ENCODE measurements around the gene NELL1. TPM values are rescaled to one million over a fixed set of nuclear protein-coding genes. Genes with fewer than 3 reads are reported as not detected.

Gene NELL1
- total and polyA plus RNA-seq, 2 experiments from 2014 or later, result 2.1 to 7.7 TPM

- Histone ChIP-seq H3K36me3 (no peaks in the 10 kb centered on the region), H3K4me1 (ENCODE audit: low read depth) (no peaks in the 10 kb centered on the region), H3K27ac (no peak overlapping the region), H3K27me3 (no peaks in the 10 kb centered on the region), H3K4me3 (no peak overlapping the region), H3K9me3 (ENCODE audit: low read depth) (no peaks in the 10 kb centered on the region)
- TF ChIP-seq, protein P1, sequence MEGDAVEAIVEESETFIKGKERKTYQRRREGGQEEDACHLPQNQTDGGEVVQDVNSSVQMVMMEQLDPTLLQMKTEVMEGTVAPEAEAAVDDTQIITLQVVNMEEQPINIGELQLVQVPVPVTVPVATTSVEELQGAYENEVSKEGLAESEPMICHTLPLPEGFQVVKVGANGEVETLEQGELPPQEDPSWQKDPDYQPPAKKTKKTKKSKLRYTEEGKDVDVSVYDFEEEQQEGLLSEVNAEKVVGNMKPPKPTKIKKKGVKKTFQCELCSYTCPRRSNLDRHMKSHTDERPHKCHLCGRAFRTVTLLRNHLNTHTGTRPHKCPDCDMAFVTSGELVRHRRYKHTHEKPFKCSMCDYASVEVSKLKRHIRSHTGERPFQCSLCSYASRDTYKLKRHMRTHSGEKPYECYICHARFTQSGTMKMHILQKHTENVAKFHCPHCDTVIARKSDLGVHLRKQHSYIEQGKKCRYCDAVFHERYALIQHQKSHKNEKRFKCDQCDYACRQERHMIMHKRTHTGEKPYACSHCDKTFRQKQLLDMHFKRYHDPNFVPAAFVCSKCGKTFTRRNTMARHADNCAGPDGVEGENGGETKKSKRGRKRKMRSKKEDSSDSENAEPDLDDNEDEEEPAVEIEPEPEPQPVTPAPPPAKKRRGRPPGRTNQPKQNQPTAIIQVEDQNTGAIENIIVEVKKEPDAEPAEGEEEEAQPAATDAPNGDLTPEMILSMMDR (IDR thresholded peaks at IDR 0.05; ENCODE audit: low read depth, low read length), result no peak
- no peak for DNase-seq (ENCODE audit: low read depth in 1 of 2, low spot score in 1 of 2)
Observed at GRCh38 chr11:21402274-21402673, 732.9 kb downstream of the NELL1 start.

DNA sequence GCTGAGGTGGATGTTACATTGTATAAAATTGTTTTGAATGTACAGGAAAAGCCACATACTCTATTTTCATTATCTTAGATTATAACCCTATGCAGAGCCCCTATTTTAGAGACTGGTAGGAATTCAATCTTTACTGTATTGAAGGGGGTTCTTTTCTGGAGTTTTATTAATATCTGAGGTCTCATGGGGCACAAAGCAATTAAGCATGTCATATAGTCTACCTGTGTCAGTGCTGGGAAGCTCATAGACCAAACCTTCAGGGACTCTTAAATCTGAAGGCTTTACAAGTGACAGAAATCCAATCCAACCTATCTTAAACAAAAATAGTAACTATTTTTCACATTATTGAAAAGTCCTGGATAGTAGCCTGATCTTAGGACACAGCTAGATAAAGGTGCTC, 733.7 kb downstream of the NELL1 start:
- no peaks in the 10 kb centered on the region for H3K9me3 ChIP-seq (ENCODE audit: low read depth)
- no peak overlapping the region for H3K4me3 ChIP-seq
- TF ChIP-seq, protein P1 (IDR thresholded peaks at IDR 0.05; ENCODE audit: low read depth, low read length), result no peak

GRCh38 chr11:21405422-21405821, 736.0 kb downstream of the NELL1 start:
- no peak for DNase-seq (ENCODE audit: low read depth in 1 of 2, low spot score in 1 of 2)
- no peak overlapping the region for H3K4me3 ChIP-seq
- H3K36me3 ChIP-seq, result no peaks in the 10 kb centered on the region
- no peaks in the 10 kb centered on the region for H3K4me1 ChIP-seq (ENCODE audit: low read depth)
- no peaks in the 10 kb centered on the region for H3K27me3 ChIP-seq
- H3K9me3 ChIP-seq (ENCODE audit: low read depth), result no peaks in the 10 kb centered on the region
- no peak overlapping the region for H3K27ac ChIP-seq
- TF ChIP-seq, protein P1 (IDR thresholded peaks at IDR 0.05; ENCODE audit: low read depth, low read length), result no peak

More for the DNA sequence above, 733.7 kb downstream of the NELL1 start:
- Histone ChIP-seq H3K4me1 (ENCODE audit: low read depth) (no peaks in the 10 kb centered on the region), H3K27ac (no peak overlapping the region), H3K27me3 (no peaks in the 10 kb centered on the region), H3K36me3 (no peaks in the 10 kb centered on the region)
- DNase-seq (ENCODE audit: low read depth in 1 of 2, low spot score in 1 of 2), result no peak

DNA sequence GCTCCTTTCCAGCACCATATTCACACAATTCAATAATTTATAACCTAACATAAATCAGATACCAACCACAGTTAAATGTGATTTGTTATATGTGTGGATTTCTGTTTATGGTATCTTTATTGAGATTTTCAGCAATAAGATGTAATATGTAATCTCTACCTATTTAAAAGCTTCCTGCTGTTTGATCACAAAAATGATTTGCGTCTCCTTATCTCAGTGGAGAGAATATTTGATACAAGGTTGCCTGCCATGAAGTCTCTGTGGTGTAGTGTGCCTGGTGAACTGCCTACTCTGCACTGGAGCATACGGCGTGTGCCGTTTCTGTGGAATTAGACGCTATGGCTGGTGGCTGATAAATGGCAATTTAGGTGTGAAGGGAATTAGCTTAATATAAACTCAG, 741.1 kb downstream of the NELL1 start:
- DNase-seq (ENCODE audit: low read depth in 1 of 2, low spot score in 1 of 2), result no peak

GRCh38 chr11:21411104-21411503, 741.7 kb downstream of the NELL1 start:
- Histone ChIP-seq H3K4me1 (ENCODE audit: low read depth) (no peaks in the 10 kb centered on the region), H3K27me3 (no peaks in the 10 kb centered on the region), H3K36me3 (no peaks in the 10 kb centered on the region), H3K9me3 (ENCODE audit: low read depth) (no peaks in the 10 kb centered on the region), H3K27ac (no peak overlapping the region), H3K4me3 (no peak overlapping the region)
- TF ChIP-seq, protein P1 (IDR thresholded peaks at IDR 0.05; ENCODE audit: low read depth, low read length), result no peak
- DNase-seq (ENCODE audit: low read depth in 1 of 2, low spot score in 1 of 2), result no peak

More for the DNA sequence above, 741.1 kb downstream of the NELL1 start:
- no peak overlapping the region for H3K27ac ChIP-seq
- H3K27me3 ChIP-seq, result no peaks in the 10 kb centered on the region
- no peaks in the 10 kb centered on the region for H3K9me3 ChIP-seq (ENCODE audit: low read depth)
- no peaks in the 10 kb centered on the region for H3K4me1 ChIP-seq (ENCODE audit: low read depth)
- H3K36me3 ChIP-seq, result no peaks in the 10 kb centered on the region
- H3K4me3 ChIP-seq, result no peak overlapping the region
- TF ChIP-seq, protein P1 (IDR thresholded peaks at IDR 0.05; ENCODE audit: low read depth, low read length), result no peak

DNA sequence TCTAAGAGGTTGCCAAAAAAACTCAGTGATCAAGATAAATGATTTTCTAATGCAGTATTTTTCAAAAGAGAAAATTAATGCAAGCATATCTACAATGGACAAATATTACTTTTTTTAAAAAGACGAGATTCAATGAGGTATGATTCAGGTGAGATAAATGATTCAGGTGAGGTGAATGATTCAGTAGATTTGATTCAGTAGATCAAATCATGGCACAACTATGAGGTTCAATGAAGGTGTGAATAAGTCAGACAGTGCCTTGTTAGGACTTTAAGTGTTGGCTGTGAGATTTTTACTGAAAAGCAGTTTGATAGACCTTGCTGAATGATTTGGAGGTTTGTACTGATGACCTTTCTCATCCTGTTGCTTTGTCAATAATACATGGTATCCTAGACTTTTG, 742.2 kb downstream of the NELL1 start:
- no peaks in the 10 kb centered on the region for H3K36me3 ChIP-seq
- no peak for DNase-seq (ENCODE audit: low read depth in 1 of 2, low spot score in 1 of 2)
- TF ChIP-seq, protein P1 (IDR thresholded peaks at IDR 0.05; ENCODE audit: low read depth, low read length), result no peak
- no peaks in the 10 kb centered on the region for H3K4me1 ChIP-seq (ENCODE audit: low read depth)
- H3K27ac ChIP-seq, result no peak overlapping the region
- H3K4me3 ChIP-seq, result no peak overlapping the region
- no peaks in the 10 kb centered on the region for H3K27me3 ChIP-seq
- no peaks in the 10 kb centered on the region for H3K9me3 ChIP-seq (ENCODE audit: low read depth)

Data from cardiac muscle cell (in vitro differentiated cells and primary cell).